ENCODE results near the gene CDC14B.

The CDC14B gene

GRCh38 chr9:96464426-96464825, 155.2 kb downstream of the CDC14B start:
- TF ChIP-seq, protein P1, sequence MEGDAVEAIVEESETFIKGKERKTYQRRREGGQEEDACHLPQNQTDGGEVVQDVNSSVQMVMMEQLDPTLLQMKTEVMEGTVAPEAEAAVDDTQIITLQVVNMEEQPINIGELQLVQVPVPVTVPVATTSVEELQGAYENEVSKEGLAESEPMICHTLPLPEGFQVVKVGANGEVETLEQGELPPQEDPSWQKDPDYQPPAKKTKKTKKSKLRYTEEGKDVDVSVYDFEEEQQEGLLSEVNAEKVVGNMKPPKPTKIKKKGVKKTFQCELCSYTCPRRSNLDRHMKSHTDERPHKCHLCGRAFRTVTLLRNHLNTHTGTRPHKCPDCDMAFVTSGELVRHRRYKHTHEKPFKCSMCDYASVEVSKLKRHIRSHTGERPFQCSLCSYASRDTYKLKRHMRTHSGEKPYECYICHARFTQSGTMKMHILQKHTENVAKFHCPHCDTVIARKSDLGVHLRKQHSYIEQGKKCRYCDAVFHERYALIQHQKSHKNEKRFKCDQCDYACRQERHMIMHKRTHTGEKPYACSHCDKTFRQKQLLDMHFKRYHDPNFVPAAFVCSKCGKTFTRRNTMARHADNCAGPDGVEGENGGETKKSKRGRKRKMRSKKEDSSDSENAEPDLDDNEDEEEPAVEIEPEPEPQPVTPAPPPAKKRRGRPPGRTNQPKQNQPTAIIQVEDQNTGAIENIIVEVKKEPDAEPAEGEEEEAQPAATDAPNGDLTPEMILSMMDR (IDR thresholded peaks at IDR 0.05; ENCODE audit: low read depth, low read length), result no peak
- DNase-seq (ENCODE audit: low read depth in 2 of 2), result no peak
- no peak overlapping the region for H3K4me3 ChIP-seq (replicated peaks in 1 of 2; ENCODE audit: low read depth in 2 of 2, low read length in 2 of 2)

GRCh38 chr9:96462541-96462940, 157.1 kb downstream of the CDC14B start:
- TF ChIP-seq, protein P1 (IDR thresholded peaks at IDR 0.05; ENCODE audit: low read depth, low read length), result no peak
- no peak overlapping the region for H3K4me3 ChIP-seq (replicated peaks in 1 of 2; ENCODE audit: low read depth in 2 of 2, low read length in 2 of 2)
- DNase-seq (ENCODE audit: low read depth in 2 of 2), result no peak

DNA sequence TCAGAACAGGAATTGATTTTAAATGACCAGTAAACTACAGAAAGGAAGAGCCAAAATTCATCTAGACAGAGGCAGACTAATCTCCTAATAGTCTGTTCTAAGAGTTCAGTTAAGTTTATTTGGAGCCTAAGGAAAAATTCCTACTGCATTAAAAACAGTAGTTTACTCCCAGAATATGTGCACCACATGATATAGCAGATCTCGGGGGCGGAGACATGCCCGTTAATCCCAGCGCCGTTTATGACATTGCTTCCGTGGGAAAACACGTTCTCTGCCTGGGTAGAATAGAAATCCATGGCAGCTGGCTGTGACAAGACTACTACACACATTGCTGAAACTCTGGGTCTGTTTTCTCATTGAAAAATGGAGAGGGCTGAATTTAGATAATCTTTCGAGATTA, 158.3 kb downstream of the CDC14B start:
- DNase-seq (ENCODE audit: low read depth in 2 of 2), result no peak
- TF ChIP-seq, protein P1 (IDR thresholded peaks at IDR 0.05; ENCODE audit: low read depth, low read length), result no peak
- no peak overlapping the region for H3K4me3 ChIP-seq (replicated peaks in 1 of 2; ENCODE audit: low read depth in 2 of 2, low read length in 2 of 2)

GRCh38 chr9:96460882-96461281, 158.8 kb downstream of the CDC14B start:
- no peak overlapping the region for H3K4me3 ChIP-seq (replicated peaks in 1 of 2; ENCODE audit: low read depth in 2 of 2, low read length in 2 of 2)
- peak; percentile 57 to 59 for DNase-seq (ENCODE audit: low read depth in 2 of 2)
- TF ChIP-seq, protein P1 (IDR thresholded peaks at IDR 0.05; ENCODE audit: low read depth, low read length), result no peak

- H3K4me3 ChIP-seq (replicated peaks in 1 of 2; ENCODE audit: low read depth in 2 of 2, low read length in 2 of 2), result no peak overlapping the region
- DNase-seq (ENCODE audit: low read depth in 2 of 2), result peak in 1 of 2 donors; percentile 15
- TF ChIP-seq, protein P1 (IDR thresholded peaks at IDR 0.05; ENCODE audit: low read depth, low read length), result no peak
Measured at GRCh38 chr9:96460470-96460869, 159.2 kb downstream of the CDC14B start.

GRCh38 chr9:96459268-96460007, 160.2 kb downstream of the CDC14B start:
- no peak overlapping the region for H3K4me3 ChIP-seq (replicated peaks in 1 of 2; ENCODE audit: low read depth in 2 of 2, low read length in 2 of 2)
- TF ChIP-seq, protein P1 (IDR thresholded peaks at IDR 0.05; ENCODE audit: low read depth, low read length), result no peak
- no peak for DNase-seq (ENCODE audit: low read depth in 2 of 2)

DNA sequence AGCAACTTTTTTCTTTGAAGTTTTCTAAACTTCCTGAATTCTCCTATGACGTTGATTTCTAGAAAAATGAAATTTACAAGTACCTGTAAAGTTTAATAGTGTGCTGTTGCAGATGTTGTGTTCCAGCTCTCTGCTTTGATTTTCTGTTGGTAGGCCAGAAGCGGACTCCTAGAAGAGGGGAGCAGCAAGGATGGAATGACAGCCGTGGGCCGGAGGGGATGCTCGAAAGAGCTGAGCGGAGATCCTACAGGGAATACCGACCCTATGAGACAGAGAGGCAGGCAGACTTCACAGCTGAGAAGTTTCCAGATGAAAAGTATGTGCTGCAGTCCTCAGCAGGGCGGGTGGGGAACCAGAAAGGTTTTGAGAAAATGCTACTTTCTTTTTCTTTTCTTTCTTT, 161.4 kb downstream of the CDC14B start:
- TF ChIP-seq, protein P1 (IDR thresholded peaks at IDR 0.05; ENCODE audit: low read depth, low read length), result no peak
- no peak for DNase-seq (ENCODE audit: low read depth in 2 of 2)
- H3K4me3 ChIP-seq (replicated peaks in 1 of 2; ENCODE audit: low read depth in 2 of 2, low read length in 2 of 2), result no peak overlapping the region

Data from cardiac fibroblast (primary cell).